ENCODE results near the gene NDUFAF5. TPM values are rescaled to one million over a fixed set of nuclear protein-coding genes. Genes with fewer than 3 reads are reported as not detected.
"Not testable (repeated sequence)": the region's sequence is repeated elsewhere in the genome, so short reads cannot be mapped to it uniquely, and the experiment has no call there.

The NDUFAF5 gene
- total and polyA plus RNA-seq, 7 donors = 28.2 to 49.7 (median 39.7) TPM

- Histone ChIP-seq H3K4me1 (no peaks in the 10 kb centered on the region), H3K27ac (no peak overlapping the region), H3K9me3 (no peaks in the 10 kb centered on the region), H3K36me3 (ENCODE audit: insufficient read depth in 1 of 2, low read depth in 1 of 2) (peaks cover 0 to 13% of the 10 kb centered on the region in 2 donors), H3K4me3 (no peak overlapping the region), H3K27me3 (ENCODE audit: insufficient read depth in 3 of 3, low read length in 2 of 3) (no peaks in the 10 kb centered on the region)
- ATAC-seq (no peak), DNase-seq (no peak)
- intact Hi-C loops (cut with DNase I) = no loop called here
- WGBS, 3 donors = 95 to 99% (median 97%) methylated on average over 3 of the region's 3 CpGs
- TF ChIP-seq, protein P1, sequence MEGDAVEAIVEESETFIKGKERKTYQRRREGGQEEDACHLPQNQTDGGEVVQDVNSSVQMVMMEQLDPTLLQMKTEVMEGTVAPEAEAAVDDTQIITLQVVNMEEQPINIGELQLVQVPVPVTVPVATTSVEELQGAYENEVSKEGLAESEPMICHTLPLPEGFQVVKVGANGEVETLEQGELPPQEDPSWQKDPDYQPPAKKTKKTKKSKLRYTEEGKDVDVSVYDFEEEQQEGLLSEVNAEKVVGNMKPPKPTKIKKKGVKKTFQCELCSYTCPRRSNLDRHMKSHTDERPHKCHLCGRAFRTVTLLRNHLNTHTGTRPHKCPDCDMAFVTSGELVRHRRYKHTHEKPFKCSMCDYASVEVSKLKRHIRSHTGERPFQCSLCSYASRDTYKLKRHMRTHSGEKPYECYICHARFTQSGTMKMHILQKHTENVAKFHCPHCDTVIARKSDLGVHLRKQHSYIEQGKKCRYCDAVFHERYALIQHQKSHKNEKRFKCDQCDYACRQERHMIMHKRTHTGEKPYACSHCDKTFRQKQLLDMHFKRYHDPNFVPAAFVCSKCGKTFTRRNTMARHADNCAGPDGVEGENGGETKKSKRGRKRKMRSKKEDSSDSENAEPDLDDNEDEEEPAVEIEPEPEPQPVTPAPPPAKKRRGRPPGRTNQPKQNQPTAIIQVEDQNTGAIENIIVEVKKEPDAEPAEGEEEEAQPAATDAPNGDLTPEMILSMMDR (IDR thresholded peaks at IDR 0.05) = no peak
Measured at GRCh38 chr20:13749811-13750210, 35.0 kb upstream of the NDUFAF5 start.

DNA sequence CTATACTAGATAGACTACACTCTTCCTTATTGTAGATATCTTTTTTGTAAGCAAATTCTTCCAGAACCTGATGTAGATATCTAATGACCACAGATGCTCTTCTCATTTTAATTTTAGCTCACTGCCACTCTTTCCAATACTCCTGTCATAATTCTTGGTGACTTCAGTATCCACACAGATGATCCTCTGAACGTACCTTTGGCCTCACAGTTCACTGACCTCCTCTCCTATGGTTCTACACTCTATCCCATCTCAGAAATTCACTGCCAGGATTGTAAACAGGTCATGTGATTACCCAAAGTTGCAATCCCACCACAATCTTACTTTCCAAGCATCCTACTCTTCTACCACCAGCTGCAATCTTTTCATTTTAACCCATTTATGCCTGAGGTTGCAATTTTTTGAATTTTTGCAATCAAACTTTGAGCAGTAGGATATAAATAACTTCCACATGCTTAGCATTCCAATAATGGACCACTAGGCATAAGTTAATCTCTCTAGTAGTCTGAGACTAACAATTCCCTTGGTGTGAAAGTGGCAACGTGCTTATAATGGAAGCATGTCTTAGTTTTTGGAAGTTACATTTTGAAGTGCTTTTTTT is 31.3 kb upstream of the NDUFAF5 start:
- TF ChIP-seq, protein P1 (IDR thresholded peaks at IDR 0.05) = no peak
- ATAC-seq (no peak), DNase-seq (no peak)
- intact Hi-C loops (cut with DNase I) = no loop called here
- H3K4me1 ChIP-seq = no peaks in the 10 kb centered on the region
- 57 to 85% (median 57%) methylated on average over 2 of the region's 2 CpGs for WGBS, 3 donors
- no peaks in the 10 kb centered on the region for H3K9me3 ChIP-seq
- no peak overlapping the region for H3K4me3 ChIP-seq
- no peak overlapping the region for H3K27ac ChIP-seq
- no peaks in the 10 kb centered on the region for H3K27me3 ChIP-seq (ENCODE audit: insufficient read depth in 3 of 3, low read length in 2 of 3)
- peaks cover 0 to 41% of the 10 kb centered on the region in 2 donors for H3K36me3 ChIP-seq (ENCODE audit: insufficient read depth in 1 of 2, low read depth in 1 of 2)

DNA sequence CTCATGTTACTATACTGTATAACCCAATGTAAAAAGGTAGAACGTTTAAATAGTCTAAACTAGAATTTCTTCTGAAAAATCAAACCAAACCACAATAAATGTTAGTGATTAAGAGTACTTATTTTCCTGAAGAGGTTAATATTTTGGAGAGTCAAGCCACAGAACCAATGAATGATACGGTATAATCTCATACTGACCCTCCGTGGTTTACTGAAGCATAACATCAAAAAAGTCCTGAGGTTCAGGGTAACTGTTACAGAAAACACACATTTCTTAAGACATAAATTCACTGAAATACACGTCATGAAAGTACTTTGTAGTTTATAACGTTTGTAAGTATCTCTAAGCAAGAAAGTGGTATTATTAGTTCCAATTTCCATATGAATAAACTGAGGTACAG is 29.0 kb upstream of the NDUFAF5 start:
- DNase-seq (no peak), ATAC-seq (no peak)
- Histone ChIP-seq H3K27ac (no peak overlapping the region), H3K4me3 (no peak overlapping the region), H3K4me1 (no peaks in the 10 kb centered on the region), H3K27me3 (ENCODE audit: insufficient read depth in 3 of 3, low read length in 2 of 3) (no peaks in the 10 kb centered on the region), H3K9me3 (no peaks in the 10 kb centered on the region), H3K36me3 (ENCODE audit: insufficient read depth in 1 of 2, low read depth in 1 of 2) (peaks cover 0 to 56% of the 10 kb centered on the region in 2 donors)
- intact Hi-C loops (cut with DNase I) = no loop called here
- 59 to 70% (median 60%) methylated on average over 5 of the region's 5 CpGs for WGBS, 3 donors
- TF ChIP-seq, protein P1 (IDR thresholded peaks at IDR 0.05) = no peak

GRCh38 chr20:13756551-13756950 is 28.3 kb upstream of the NDUFAF5 start:
- intact Hi-C loops (cut with DNase I) = no loop called here
- TF ChIP-seq, protein P1 (IDR thresholded peaks at IDR 0.05) = no peak

DNA sequence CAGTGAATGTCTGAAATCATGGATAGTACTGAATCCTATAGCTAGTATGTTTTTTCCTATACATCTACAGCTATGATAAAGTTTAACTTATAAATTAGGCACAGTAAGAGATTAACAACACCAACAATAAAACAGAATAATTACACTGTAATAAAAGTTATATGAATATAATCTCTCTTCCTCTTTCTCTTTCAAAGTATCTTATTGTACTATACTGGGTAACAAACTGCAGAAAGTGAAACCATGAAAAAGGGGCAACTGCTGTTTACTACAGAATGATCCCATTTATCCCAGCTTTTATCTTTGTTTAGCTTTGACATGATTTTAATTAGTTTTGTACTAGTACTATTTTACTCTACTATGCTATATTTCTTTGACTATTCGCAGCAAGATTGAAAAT is 25.9 kb upstream of the NDUFAF5 start:
- ATAC-seq = no peak
- TF ChIP-seq, protein P1 (IDR thresholded peaks at IDR 0.05) = no peak
- H3K9me3 ChIP-seq = no peaks in the 10 kb centered on the region
- H3K36me3 ChIP-seq (ENCODE audit: insufficient read depth in 1 of 2, low read depth in 1 of 2) = peaks cover 0 to 63% of the 10 kb centered on the region in 2 donors
- H3K4me3 ChIP-seq = no peak overlapping the region
- DNase-seq = no peak
- H3K27me3 ChIP-seq (ENCODE audit: insufficient read depth in 3 of 3, low read length in 2 of 3) = no peaks in the 10 kb centered on the region
- 63 to 99% (median 98%) methylated on average over 1 of the region's 1 CpG for WGBS, 3 donors
- no peaks in the 10 kb centered on the region for H3K4me1 ChIP-seq
- H3K27ac ChIP-seq = no peak overlapping the region
- intact Hi-C loops (cut with DNase I) = no loop called here

More at GRCh38 chr20:13756551-13756950, 28.3 kb upstream of the NDUFAF5 start:
- Histone ChIP-seq H3K9me3 (no peaks in the 10 kb centered on the region), H3K36me3 (ENCODE audit: insufficient read depth in 1 of 2, low read depth in 1 of 2) (peaks cover 0 to 54% of the 10 kb centered on the region in 2 donors), H3K4me1 (no peaks in the 10 kb centered on the region), H3K4me3 (no peak overlapping the region), H3K27ac (no peak overlapping the region), H3K27me3 (ENCODE audit: insufficient read depth in 3 of 3, low read length in 2 of 3) (no peaks in the 10 kb centered on the region)
- WGBS, 3 donors = 94 to 96% (median 96%) methylated on average over 1 of the region's 1 CpG
- DNase-seq (no peak), ATAC-seq (no peak)

DNA sequence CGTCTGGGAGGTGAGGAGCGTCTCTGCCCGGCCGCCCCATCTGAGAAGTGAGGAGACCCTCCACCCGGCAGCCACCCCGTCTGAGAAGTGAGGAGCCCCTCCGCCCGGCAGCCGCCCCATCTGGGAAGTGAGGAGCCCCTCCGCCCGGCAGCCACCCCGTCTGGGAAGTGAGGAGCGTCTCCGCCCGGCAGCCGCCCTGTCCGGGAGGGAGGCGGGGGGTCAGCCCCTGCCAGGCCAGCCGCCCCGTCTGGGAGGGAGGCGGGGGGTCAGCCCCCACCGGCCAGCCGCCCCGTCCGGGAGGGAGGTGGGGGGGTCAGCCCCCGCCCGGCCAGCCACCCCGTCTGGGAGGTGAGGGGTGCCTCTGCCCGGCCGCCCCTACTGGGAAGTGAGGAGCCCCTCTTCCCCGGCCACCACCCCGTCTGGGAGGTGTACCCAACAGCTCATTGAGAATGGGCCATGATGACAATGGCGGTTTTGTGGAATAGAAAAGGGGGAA is 24.3 kb upstream of the NDUFAF5 start:
- H3K27me3 ChIP-seq (ENCODE audit: insufficient read depth in 3 of 3, low read length in 2 of 3); H3K4me3 ChIP-seq; DNase-seq; H3K9me3 ChIP-seq; H3K4me1 ChIP-seq; ATAC-seq; H3K27ac ChIP-seq: not testable (repeated sequence)
- intact Hi-C loops (cut with DNase I) = loop anchor here in 1 of 2 donors (10.0 kb wide), 1 partner anchor 46 kb away; no protein-coding TSS in a partner anchor
- H3K36me3 ChIP-seq (ENCODE audit: insufficient read depth in 1 of 2, low read depth in 1 of 2) = peaks cover 0 to 71% of the 10 kb centered on the region in 2 donors
- 93 to 99% (median 95%) methylated on average over 13 to 30 of the region's 33 CpGs for WGBS, 3 donors

All from psoas muscle (tissue), 8 donors.